GM06990 (cell line): Measurements from ENCODE around the gene GATA5.

Source experiments
- DNase-seq: peaks from one replicate; pipeline ENCODE4 v3.0.0-alpha.2; 2011; ENCODE audit not compliant: insufficient read length; ENCODE audit errors: extremely low read depth
- H3K27me3 ChIP-seq: replicated peaks from 2 replicates; pipeline ENCODE4 v1.6.0; 2011; ENCODE audit warnings: low read length; ENCODE audit not compliant: control insufficient read depth, insufficient read depth
- H3K36me3 ChIP-seq: 2 replicates; pipeline ENCODE4 v1.5.1; 2011; ENCODE audit warnings: low read length; ENCODE audit not compliant: control insufficient read depth, insufficient read depth
- H3K4me3 ChIP-seq: replicated peaks from 2 replicates; pipeline ENCODE4 v1.5.1; 2011; ENCODE audit warnings: low read depth, mild to moderate bottlenecking, control low read depth, low read length
- TF ChIP-seq, protein P1 (sequence below): IDR thresholded peaks from 2 replicates; pipeline ENCODE4 v1.5.1; 2011; ENCODE audit warnings: low read length, control low read depth, mild to moderate bottlenecking, inconsistent platforms; ENCODE audit not compliant: insufficient read depth, poor library complexity, severe bottlenecking

GATA5 gene

DNA sequence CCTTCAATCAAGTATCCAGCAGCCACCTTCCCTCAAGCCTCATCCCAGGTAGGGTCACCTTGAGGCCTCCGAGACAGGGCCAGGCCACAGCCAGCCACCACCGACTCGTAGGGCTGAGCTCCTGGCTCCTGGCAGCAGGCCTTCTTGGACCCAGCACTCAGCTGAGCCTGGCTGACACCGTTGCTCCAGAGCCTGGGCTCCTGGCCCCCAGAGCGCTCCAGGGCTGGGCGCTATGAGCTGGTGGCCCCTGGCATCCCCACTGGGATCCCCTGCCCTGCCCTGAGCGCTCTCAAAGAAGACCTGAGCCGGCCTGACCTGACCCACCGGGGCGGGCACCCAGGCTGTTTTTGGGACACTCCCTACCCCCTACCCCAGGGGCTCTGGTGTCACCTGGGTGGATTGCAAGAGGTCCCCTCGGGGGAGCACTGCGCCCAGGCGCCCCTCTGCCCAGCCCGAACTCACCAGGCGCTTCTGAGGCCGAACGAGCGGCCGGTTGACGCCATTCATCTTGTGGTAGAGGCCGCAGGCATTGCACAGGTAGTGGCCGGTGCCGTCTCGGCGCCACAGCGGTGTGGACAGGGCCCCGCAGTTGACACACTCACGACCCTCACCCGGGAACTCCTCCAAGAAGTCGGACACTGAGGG, 2.7 kb downstream of the GATA5 start:
- peaks cover 2% of the 10 kb centered on the region; the same call in 1 of the 2 replicates for H3K27me3 ChIP-seq
- no peak for DNase-seq
- H3K36me3 ChIP-seq = no peaks in the 10 kb centered on the region
- TF ChIP-seq, protein P1, sequence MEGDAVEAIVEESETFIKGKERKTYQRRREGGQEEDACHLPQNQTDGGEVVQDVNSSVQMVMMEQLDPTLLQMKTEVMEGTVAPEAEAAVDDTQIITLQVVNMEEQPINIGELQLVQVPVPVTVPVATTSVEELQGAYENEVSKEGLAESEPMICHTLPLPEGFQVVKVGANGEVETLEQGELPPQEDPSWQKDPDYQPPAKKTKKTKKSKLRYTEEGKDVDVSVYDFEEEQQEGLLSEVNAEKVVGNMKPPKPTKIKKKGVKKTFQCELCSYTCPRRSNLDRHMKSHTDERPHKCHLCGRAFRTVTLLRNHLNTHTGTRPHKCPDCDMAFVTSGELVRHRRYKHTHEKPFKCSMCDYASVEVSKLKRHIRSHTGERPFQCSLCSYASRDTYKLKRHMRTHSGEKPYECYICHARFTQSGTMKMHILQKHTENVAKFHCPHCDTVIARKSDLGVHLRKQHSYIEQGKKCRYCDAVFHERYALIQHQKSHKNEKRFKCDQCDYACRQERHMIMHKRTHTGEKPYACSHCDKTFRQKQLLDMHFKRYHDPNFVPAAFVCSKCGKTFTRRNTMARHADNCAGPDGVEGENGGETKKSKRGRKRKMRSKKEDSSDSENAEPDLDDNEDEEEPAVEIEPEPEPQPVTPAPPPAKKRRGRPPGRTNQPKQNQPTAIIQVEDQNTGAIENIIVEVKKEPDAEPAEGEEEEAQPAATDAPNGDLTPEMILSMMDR = no peak
- H3K4me3 ChIP-seq = no peak overlapping the region

DNA sequence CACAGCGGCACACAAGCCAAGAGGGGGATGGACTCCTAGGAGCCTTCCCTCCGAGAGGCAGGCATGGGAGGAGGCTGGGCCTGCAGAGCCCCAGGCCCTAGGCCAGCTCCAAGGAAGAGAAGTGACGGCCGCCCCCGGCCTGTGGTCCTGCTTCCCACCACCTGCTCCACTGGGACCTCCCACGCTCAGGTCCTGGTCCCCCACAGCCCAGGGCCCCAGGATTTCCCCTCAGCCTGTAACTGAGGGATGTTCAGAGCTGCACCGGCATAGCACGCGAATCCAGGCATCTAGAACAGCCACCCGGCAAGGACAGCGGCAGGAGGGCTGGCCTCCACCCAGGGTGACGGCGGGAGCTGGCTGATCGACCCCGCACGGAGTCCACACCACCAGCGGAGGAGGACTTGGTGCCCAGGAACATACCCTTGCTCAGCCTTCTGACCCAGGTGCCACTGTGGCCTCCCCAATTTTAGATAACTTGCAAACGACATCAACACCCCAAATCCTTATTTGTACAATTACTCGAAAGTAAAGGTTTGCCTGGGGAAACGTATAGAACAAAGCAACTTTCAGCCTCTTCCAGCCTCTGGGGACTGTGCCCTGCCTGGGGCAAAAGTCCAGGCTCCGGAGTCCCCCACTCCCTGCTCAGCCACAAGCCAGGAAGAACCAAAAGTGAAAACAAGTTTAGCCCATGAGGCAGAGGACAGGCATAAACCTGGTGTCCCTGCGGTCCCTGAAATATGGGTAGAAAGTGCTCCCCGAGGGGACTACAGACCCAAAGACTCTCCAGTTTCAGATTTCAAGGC, 3.5 kb downstream of the GATA5 start:
- H3K27me3 ChIP-seq = peaks cover 2% of the 10 kb centered on the region; the same call in 1 of the 2 replicates
- DNase-seq = no peak
- H3K4me3 ChIP-seq = no peak overlapping the region
- no peaks in the 10 kb centered on the region for H3K36me3 ChIP-seq
- TF ChIP-seq, protein P1 = no peak

DNA sequence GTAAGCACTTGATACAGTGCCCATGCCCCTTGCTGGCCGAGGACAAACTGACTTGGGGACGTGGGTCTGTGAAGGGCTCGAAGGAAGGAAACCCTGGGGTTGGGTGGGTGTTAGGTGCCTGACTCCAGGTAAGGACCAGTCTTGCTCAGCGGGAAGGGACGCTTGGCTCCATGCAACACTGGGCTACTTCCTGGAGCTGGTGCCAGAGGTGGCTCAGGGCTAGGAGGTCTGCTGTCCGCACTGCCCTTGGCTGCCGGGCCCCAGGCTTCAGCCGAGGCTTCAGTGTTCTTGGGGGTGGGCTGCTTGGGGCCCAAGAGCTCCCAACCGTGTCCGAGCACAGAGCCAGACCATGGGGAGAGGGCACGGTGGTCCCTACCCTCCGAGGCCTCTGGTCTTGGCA, 5.3 kb downstream of the GATA5 start:
- Histone ChIP-seq H3K27me3 (peaks cover 2% of the 10 kb centered on the region; the same call in 1 of the 2 replicates), H3K4me3 (no peak overlapping the region), H3K36me3 (no peaks in the 10 kb centered on the region)
- no peak for DNase-seq
- TF ChIP-seq, protein P1 = no peak

DNA sequence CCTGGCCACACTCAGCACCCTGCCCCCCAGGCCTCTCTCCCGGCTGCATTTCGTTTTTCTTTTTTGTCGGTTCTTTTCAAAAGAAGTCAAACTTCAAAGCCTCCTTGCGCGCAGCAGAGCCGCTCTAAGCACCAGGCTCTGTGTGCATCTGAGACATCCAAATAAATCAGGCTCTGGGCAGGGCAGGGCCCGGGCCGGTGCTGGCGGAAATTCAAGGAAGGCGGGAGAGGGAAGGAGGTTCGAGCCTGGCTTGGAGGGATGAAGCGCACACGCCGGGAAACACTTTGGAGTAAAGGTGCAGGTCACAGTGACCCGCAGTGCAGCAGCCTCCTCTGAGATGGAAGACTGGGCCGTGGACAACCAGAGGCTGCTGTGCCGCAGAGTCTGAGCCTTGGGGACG, 5.8 kb downstream of the GATA5 start:
- Histone ChIP-seq H3K36me3 (no peaks in the 10 kb centered on the region), H3K27me3 (peaks cover 2% of the 10 kb centered on the region; the same call in 1 of the 2 replicates), H3K4me3 (no peak overlapping the region)
- TF ChIP-seq, protein P1 = no peak
- DNase-seq = no peak

DNA sequence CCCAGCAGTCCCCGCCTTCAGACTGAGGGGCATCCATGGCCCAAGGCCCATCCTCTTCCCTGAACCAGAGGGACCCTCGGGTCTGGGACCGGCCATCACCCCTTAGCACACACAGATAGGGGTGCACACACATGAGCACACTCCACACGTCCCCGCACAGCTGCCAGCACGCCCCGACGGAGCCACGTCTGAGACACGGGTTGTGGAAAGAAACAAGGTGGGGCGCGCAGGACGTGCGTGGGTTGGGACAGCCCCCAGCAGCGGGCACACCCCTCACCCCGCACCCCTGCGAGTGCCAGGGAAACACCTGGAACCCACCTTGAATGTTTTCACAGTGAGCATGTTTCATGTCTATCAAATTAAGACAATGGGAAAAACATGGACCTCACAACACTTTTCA, 6.4 kb downstream of the GATA5 start:
- peaks cover 2% of the 10 kb centered on the region; the same call in 1 of the 2 replicates for H3K27me3 ChIP-seq

More for the DNA sequence above, 6.4 kb downstream of the GATA5 start:
- H3K36me3 ChIP-seq = no peaks in the 10 kb centered on the region
- no peak overlapping the region for H3K4me3 ChIP-seq
- DNase-seq = no peak
- TF ChIP-seq, protein P1 = no peak
